HFF-Myc (cell line): ENCODE results near the gene MYL12B.
A peak's percentile ranks its signal among the peaks of the same experiment; 100 is the strongest.

Experiments
- DNase-seq: peaks from one replicate; pipeline ENCODE4 v3.0.0-alpha.2; 2011; ENCODE audit warnings: low read depth; ENCODE audit errors: extremely low read depth
- H3K4me3 ChIP-seq: replicated peaks from 2 replicates; pipeline ENCODE4 v1.5.1; 2011; ENCODE audit warnings: low read depth, mild to moderate bottlenecking, control low read depth, low read length
- CTCF ChIP-seq: IDR thresholded peaks from 2 replicates; pipeline ENCODE4 v1.5.1; 2012; ENCODE audit warnings: mild to moderate bottlenecking, low read depth, low read length, control low read depth; ENCODE audit errors: missing control alignments

MYL12B gene

GRCh38 chr18:3252843-3253242 is 9.1 kb upstream of the MYL12B start:
- no peak for DNase-seq
- no peak overlapping the region for H3K4me3 ChIP-seq
- TF ChIP-seq CTCF: no peak

DNA sequence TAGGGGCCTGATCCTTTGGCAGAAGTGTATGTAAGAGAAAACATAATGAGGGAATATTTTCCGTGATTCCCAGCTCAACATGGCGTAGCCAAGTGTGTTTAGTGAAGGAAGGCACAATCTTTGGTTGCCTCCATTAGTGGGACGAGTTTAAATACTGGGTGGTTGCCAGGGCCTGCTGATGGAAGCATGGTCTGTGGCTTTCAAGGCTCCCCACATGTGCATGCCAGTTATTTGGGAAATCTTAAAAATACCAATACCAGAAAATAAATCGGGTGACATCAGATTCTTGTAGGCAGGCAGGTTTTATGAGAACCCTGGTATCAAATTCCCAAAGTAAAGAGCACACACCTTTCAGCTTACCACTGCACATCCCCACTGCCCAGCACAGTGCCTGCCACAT is 7.2 kb upstream of the MYL12B start:
- no peak for TF ChIP-seq CTCF
- no peak overlapping the region for H3K4me3 ChIP-seq
- no peak for DNase-seq

DNA sequence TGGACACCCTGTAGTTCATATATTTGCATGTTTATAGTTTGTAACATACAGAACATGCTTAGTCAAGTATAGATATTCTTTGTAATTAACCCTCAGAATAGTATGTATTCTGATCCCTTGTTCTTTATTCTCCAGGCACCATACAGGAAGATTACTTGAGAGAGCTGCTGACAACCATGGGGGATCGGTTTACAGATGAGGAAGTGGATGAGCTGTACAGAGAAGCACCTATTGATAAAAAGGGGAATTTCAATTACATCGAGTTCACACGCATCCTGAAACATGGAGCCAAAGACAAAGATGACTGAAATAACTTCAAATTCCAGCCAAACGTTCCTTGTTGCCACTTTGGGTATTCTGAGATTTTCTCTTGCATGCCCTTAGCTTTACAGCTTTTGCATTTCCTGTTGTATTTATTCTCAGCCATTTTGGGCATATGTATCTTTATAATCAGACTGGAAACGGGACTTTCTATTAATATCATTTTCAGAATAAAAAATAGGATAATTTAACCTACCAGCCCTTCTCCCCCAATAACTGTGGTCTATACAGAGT is 6.2 kb upstream of the MYL12B start:
- TF ChIP-seq CTCF: no peak
- DNase-seq: no peak
- H3K4me3 ChIP-seq: no peak overlapping the region

DNA sequence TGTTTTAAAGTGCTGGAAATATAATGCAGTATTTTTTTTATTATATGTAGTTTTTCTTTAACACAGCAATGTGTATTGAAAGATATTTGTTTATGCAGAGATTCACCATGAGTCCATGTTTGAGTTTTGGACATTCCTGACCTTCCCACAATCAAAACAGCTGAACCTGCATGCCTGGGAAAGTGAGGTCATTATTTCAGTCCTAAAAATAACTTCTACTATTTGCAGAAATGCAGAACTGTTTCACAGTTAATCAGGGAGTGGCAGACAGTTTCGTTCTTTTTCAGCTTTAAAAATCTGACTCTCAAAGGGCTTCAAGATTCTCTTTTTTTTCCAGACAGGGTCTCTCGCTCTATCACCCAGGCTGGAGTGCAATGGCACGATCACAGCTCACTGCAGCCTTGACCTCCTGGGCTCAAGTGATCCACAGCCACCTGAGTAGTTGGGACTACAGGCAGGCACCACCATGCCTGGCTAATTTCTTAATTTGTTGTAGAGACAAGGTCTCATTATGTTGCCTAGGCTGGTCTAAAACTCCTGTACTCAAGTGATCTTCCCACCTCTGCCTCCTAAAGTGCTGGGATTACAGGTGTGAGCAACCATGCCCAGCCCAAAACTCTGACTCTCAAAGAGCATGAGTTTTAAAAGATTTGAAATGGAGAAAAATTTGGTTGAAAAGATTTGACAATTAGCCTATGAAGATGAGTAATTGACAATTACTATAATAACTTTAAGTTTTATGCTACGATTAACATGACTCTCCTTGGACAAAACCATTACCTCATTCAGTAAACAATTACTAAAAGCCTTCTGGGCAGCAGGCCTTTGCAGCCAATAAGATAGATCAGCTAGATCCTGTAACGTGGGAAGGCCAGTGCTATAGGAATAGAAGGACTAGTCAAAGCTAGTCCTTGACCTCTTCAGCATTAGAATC is 5.0 kb upstream of the MYL12B start:
- TF ChIP-seq CTCF: no peak
- no peak for DNase-seq
- no peak overlapping the region for H3K4me3 ChIP-seq

- no peak for DNase-seq
- no peak for TF ChIP-seq CTCF
- no peak overlapping the region for H3K4me3 ChIP-seq
Observed at GRCh38 chr18:3257627-3258120, 4.3 kb upstream of the MYL12B start.

DNA sequence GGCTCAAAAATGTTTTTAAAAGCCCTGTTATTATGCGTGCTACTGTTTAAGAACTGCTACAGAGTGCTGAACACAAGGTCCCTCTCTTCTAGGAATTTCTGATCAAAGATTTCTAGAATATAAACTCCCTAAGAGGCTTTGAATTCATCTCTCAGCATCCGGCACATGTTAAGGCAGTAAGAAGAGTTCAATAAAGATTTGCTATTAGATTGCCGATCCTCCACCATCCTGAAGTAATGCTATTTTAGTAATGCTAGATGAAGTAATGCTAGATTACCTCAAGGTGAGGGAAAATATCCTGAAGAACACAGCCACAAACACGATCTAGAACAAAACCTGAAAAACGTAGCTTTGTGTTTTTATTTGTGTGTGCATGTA is 949 bp upstream of the MYL12B start:
- TF ChIP-seq CTCF: no peak
- DNase-seq: no peak

More for the DNA sequence above, 949 bp upstream of the MYL12B start:
- H3K4me3 ChIP-seq: peak overlapping the region; percentile 81
